Upper lobe of right lung (tissue), 1 donor: ENCODE data around the gene DPP6. TPM values are rescaled to one million over a fixed set of nuclear protein-coding genes. Genes with fewer than 3 reads are reported as not detected.
"Not testable (repeated sequence)": the region's sequence is repeated elsewhere in the genome, so short reads cannot be mapped to it uniquely, and the experiment has no call there.

Experiments
- ATAC-seq: fragments of 200-7000 bp; cut with Tn5 transposase; one replicate; pipeline ENCODE4 v1.9.1; 2020; ENCODE audit warnings: mild to moderate bottlenecking, moderate library complexity
- DNase-seq: peaks from one replicate; pipeline ENCODE4 v3.0.0-alpha.2; 2020
- H3K27ac ChIP-seq: fragments of 200-600 bp; one replicate; pipeline ENCODE4 v1.8.0; 2022
- H3K27me3 ChIP-seq: fragments of 200-600 bp; one replicate; pipeline ENCODE4 v1.8.0; 2022; ENCODE audit warnings: mild to moderate bottlenecking
- H3K36me3 ChIP-seq: fragments of 200-600 bp; one replicate; pipeline ENCODE4 v1.8.0; 2022
- H3K4me1 ChIP-seq: fragments of 200-600 bp; one replicate; pipeline ENCODE4 v1.8.0; 2022
- H3K4me3 ChIP-seq: fragments of 200-600 bp; one replicate; pipeline ENCODE4 v1.8.0; 2022; ENCODE audit warnings: mild to moderate bottlenecking
- H3K9me3 ChIP-seq: fragments of 200-600 bp; one replicate; pipeline ENCODE4 v1.8.0; 2022
- CTCF ChIP-seq: fragments of 200-600 bp; IDR thresholded peaks from one replicate; pipeline ENCODE4 v1.8.0; 2022; ENCODE audit warnings: antibody characterized with exemption
- intact Hi-C: fragments of 100-400 bp; cut with DNase I; formaldehyde crosslinking; loops from one replicate; pipeline ENCODE4 v1.11.0; 2022
- total RNA-seq: library from RNA; stranded (reverse); fragmentation: NEBNext Ultra II Directional; extraction: Animal tissue kit (Norgen Biotek cat#: 25700); gene quantifications from one replicate; pipeline ENCODE4 v1.2.1, GENCODE V29; 2021
- donor health status: DM: no; HTN: yes; CAD: no; lungs with severe emphysema.

DPP6 gene
- total RNA-seq, 1 donor from 2014 or later: 1.6 TPM

- intact Hi-C loops: no loop called here
- Histone ChIP-seq H3K4me3 (no peak overlapping the region), H3K9me3 (no peaks in the 10 kb centered on the region), H3K36me3 (no peaks in the 10 kb centered on the region), H3K27me3 (peaks cover 17% of the 10 kb centered on the region), H3K4me1 (peaks cover 4% of the 10 kb centered on the region), H3K27ac (no peak overlapping the region)
- TF ChIP-seq CTCF: no peak
- ATAC-seq: no peak
- no peak for DNase-seq
Measured at GRCh38 chr7:154916856-154917807, 864.9 kb downstream of the DPP6 start.

GRCh38 chr7:154917808-154918160, 865.6 kb downstream of the DPP6 start:
- Histone ChIP-seq H3K9me3 (no peaks in the 10 kb centered on the region), H3K4me3 (no peak overlapping the region), H3K36me3 (no peaks in the 10 kb centered on the region), H3K27me3 (peaks cover 17% of the 10 kb centered on the region), H3K4me1 (peaks cover 4% of the 10 kb centered on the region), H3K27ac (no peak overlapping the region)
- ATAC-seq (no peak), DNase-seq (no peak)
- TF ChIP-seq CTCF: no peak
- intact Hi-C loops: no loop called here

GRCh38 chr7:154918266-154918665, 866.1 kb downstream of the DPP6 start:
- no peaks in the 10 kb centered on the region for H3K9me3 ChIP-seq
- no peak for DNase-seq
- peaks cover 4% of the 10 kb centered on the region for H3K4me1 ChIP-seq
- H3K27me3 ChIP-seq: peaks cover 17% of the 10 kb centered on the region
- intact Hi-C loops: no loop called here
- H3K36me3 ChIP-seq: no peaks in the 10 kb centered on the region
- H3K27ac ChIP-seq: no peak overlapping the region
- no peak overlapping the region for H3K4me3 ChIP-seq
- no peak for ATAC-seq
- no peak for TF ChIP-seq CTCF

- DNase-seq: no peak
- Histone ChIP-seq H3K4me3 (no peak overlapping the region), H3K27me3 (peaks cover 17% of the 10 kb centered on the region), H3K9me3 (no peaks in the 10 kb centered on the region), H3K27ac (no peak overlapping the region), H3K36me3 (no peaks in the 10 kb centered on the region), H3K4me1 (peaks cover 4% of the 10 kb centered on the region)
- TF ChIP-seq CTCF: no peak
- intact Hi-C loops: no loop called here
- no peak for ATAC-seq
Measured at GRCh38 chr7:154918741-154919140, 866.5 kb downstream of the DPP6 start.

- intact Hi-C loops: loop anchor here (10.0 kb wide), 1 partner anchor 425 kb away; no protein-coding TSS in a partner anchor
- no peaks in the 10 kb centered on the region for H3K9me3 ChIP-seq
- H3K4me1 ChIP-seq: no peaks in the 10 kb centered on the region
- DNase-seq (no peak), ATAC-seq (peak; percentile 32)
- no peak for TF ChIP-seq CTCF
- no peaks in the 10 kb centered on the region for H3K36me3 ChIP-seq
- H3K27me3 ChIP-seq: peaks cover 10% of the 10 kb centered on the region
- no peak overlapping the region for H3K27ac ChIP-seq
- no peak overlapping the region for H3K4me3 ChIP-seq
Measured at GRCh38 chr7:154919344-154920225, 867.4 kb downstream of the DPP6 start.

- not testable (repeated sequence) for H3K4me3 ChIP-seq, ATAC-seq, DNase-seq, H3K9me3 ChIP-seq, H3K4me1 ChIP-seq, H3K36me3 ChIP-seq, H3K27me3 ChIP-seq, H3K27ac ChIP-seq
- intact Hi-C loops: loop anchor here (10.0 kb wide), 1 partner anchor 422 kb away; no protein-coding TSS in a partner anchor
Measured at GRCh38 chr7:154922472-154922871, 870.3 kb downstream of the DPP6 start.
